HCT116 (cell line): ENCODE results near the gene EHMT1. TPM values are rescaled to one million over a fixed set of nuclear protein-coding genes. Genes with fewer than 3 reads are reported as not detected.
A peak's percentile ranks its signal among the peaks of the same experiment; 100 is the strongest.

Experiments used
- ATAC-seq: fragments of 200-7000 bp; cut with Tn5 transposase; 2 replicates; pipeline ENCODE4 v1.9.1; 2020; ENCODE audit warnings: mild to moderate bottlenecking, moderate library complexity
- BruUV-seq: library from RNA; stranded (reverse); fragments of 400-500 nt; replicated peaks from 2 replicates; lab custom pipeline; 2021; lab: Mats Ljungman, UMichigan
- CTCF ChIA-PET: fragments of 300-600 bp; sonication (Branson Sonifier 250); formaldehyde crosslinking; loops from one replicate; lab custom pipeline; 2021; ENCODE audit warnings: antibody characterized with exemption; lab: Charles Lee
- POLR2A ChIA-PET: fragments of 300-600, 350-600 bp; sonication (Branson Sonifier 250); formaldehyde crosslinking; loops from one replicate; lab custom pipeline; 2021; ENCODE audit warnings: antibody characterized with exemption; lab: Charles Lee
- RAD21 ChIA-PET, 2 experiments: fragments of 300-600 bp; sonication (Branson Sonifier 250); formaldehyde crosslinking; loops; one replicate each; lab custom pipeline; 2023; ENCODE audit warnings: low total read pairs in 2 of 2; ENCODE audit not compliant: uncharacterized antibody in 2 of 2, unreplicated experiment in 2 of 2, low non-redundant PET in 1 of 2; lab: Charles Lee
- DNase-seq: peaks from one replicate; pipeline ENCODE4 v3.0.0-alpha.2; 2010; ENCODE audit warnings: low read depth, low spot score
- H2AFZ ChIP-seq: fragments of 200-600 bp; shearing (Covaris generic), sonication (generic); 2 replicates; pipeline ENCODE4 v1.6.1; 2017; ENCODE audit warnings: low read depth, mixed run types, mixed read lengths, antibody characterized with exemption, low read length; ENCODE audit not compliant: poor library complexity, severe bottlenecking
- H3K27ac ChIP-seq: 2 replicates; pipeline ENCODE4 v1.5.1; 2012; ENCODE audit warnings: low read depth, low read length
- H3K27me3 ChIP-seq: fragments of 200-600 bp; sonication (generic); 2 replicates; pipeline ENCODE4 v1.6.1; 2016; ENCODE audit warnings: mixed run types, low read length, mixed read lengths; ENCODE audit not compliant: insufficient read depth
- H3K36me3 ChIP-seq, 2 experiments: fragments of 200-500 bp in 1 of 2; fragments of 200-600 bp in 1 of 2; sonication (Bioruptor generic) in 1 of 2; sonication (generic) in 1 of 2; 2 replicates each; pipeline versions ENCODE4 v1.5.1 to v1.6.1; 2014 to 2016; ENCODE audit warnings: low read length in 2 of 2, inconsistent platforms in 1 of 2, mixed read lengths in 1 of 2, mixed run types in 1 of 2; ENCODE audit not compliant: insufficient read depth in 2 of 2, control insufficient read depth in 1 of 2
- H3K4me1 ChIP-seq, 2 experiments: fragments of 200-600 bp in 1 of 2; sonication (generic) in 1 of 2; 2 replicates each; pipeline versions ENCODE4 v1.5.1 to v1.6.1; 2012 to 2017; ENCODE audit warnings: low read length in 2 of 2, inconsistent platforms in 1 of 2, mild to moderate bottlenecking in 1 of 2, mixed read lengths in 1 of 2, mixed run types in 1 of 2, moderate library complexity in 1 of 2; ENCODE audit not compliant: insufficient read depth in 2 of 2, control insufficient read depth in 1 of 2
- H3K4me2 ChIP-seq: fragments of 200-600 bp; sonication (generic); 2 replicates; pipeline ENCODE4 v1.6.1; 2017; ENCODE audit warnings: mixed run types, low read length, mixed read lengths
- H3K4me3 ChIP-seq, 2 experiments: fragments of 200-600 bp in 1 of 2; sonication (generic) in 1 of 2; replicated peaks in 1 of 2; 2 replicates each; pipeline ENCODE4 v1.5.1; 2011 to 2016; ENCODE audit warnings: low read length in 2 of 2, control low read depth in 1 of 2, low read depth in 1 of 2, mild to moderate bottlenecking in 1 of 2, mixed read lengths in 1 of 2, mixed run types in 1 of 2
- H3K79me2 ChIP-seq: fragments of 200-600 bp; sonication (generic); 2 replicates; pipeline ENCODE4 v1.6.1; 2017; ENCODE audit warnings: mild to moderate bottlenecking, mixed run types, low read length, moderate library complexity, mixed read lengths; ENCODE audit not compliant: insufficient read depth
- H3K9ac ChIP-seq: fragments of 200-600 bp; sonication (generic); 2 replicates; pipeline ENCODE4 v1.6.1; 2016; ENCODE audit warnings: low read length, mixed read lengths
- H3K9me2 ChIP-seq: fragments of 200-600 bp; sonication (generic), shearing (Covaris generic); 2 replicates; pipeline ENCODE4 v1.6.1; 2017; ENCODE audit warnings: mixed run types, mild to moderate bottlenecking, moderate library complexity; ENCODE audit not compliant: insufficient read depth
- H3K9me3 ChIP-seq, 2 experiments: fragments of 200-500 bp in 1 of 2; fragments of 200-600 bp in 1 of 2; sonication (Bioruptor generic) in 1 of 2; sonication (generic) in 1 of 2; 2 replicates each; pipeline ENCODE4 v1.6.1; 2014 to 2017; ENCODE audit warnings: low read length in 2 of 2, mixed read lengths in 2 of 2, inconsistent platforms in 1 of 2, low read depth in 1 of 2, mild to moderate bottlenecking in 1 of 2, mixed run types in 1 of 2, moderate library complexity in 1 of 2; ENCODE audit not compliant: control insufficient read depth in 1 of 2, insufficient read depth in 1 of 2
- H4K20me1 ChIP-seq: fragments of 200-600 bp; sonication (generic), shearing (Covaris generic); 2 replicates; pipeline ENCODE4 v1.6.1; 2017; ENCODE audit warnings: mixed run types, mild to moderate bottlenecking, moderate library complexity; ENCODE audit not compliant: insufficient read depth
- ATF3 ChIP-seq: IDR thresholded peaks from 2 replicates; pipeline ENCODE4 v1.6.1; 2012
- CEBPB ChIP-seq: IDR thresholded peaks from 2 replicates; pipeline ENCODE4 v1.6.1; 2012; ENCODE audit warnings: low read depth
- FOSL1 ChIP-seq: IDR thresholded peaks from 2 replicates; pipeline ENCODE4 v1.6.1; 2012; ENCODE audit warnings: low read depth
- POLR2A ChIP-seq: IDR thresholded peaks from 2 replicates; pipeline ENCODE4 v1.7.0; 2011; ENCODE audit warnings: borderline replicate concordance; ENCODE audit not compliant: insufficient read depth, insufficient read length; ENCODE audit errors: extremely low read depth
- SP1 ChIP-seq: IDR thresholded peaks from 2 replicates; pipeline ENCODE4 v1.6.1; 2012; ENCODE audit warnings: low read depth
- TCF7L2 ChIP-seq: IDR thresholded peaks from 2 replicates; pipeline ENCODE4 v1.7.0; 2011; ENCODE audit warnings: borderline replicate concordance, inconsistent platforms; ENCODE audit not compliant: insufficient read depth, insufficient read length; ENCODE audit errors: extremely low read depth
- intact Hi-C: fragments of 100-400 bp; cut with micrococcal nuclease; formaldehyde crosslinking; loops from 2 replicates; pipeline ENCODE4 v1.10.0; 2022
- total RNA-seq: library from RNA; stranded (reverse); gene quantifications from one replicate; pipeline ENCODE4 v1.2.1, GENCODE V29; 2021; ENCODE audit not compliant: unreplicated experiment
- TF ChIP-seq, protein P1 (sequence below), 3 experiments: fragments of 200-600 bp in 1 of 3; sonication (generic) in 1 of 3; IDR thresholded peaks in 2 of 3; conservative IDR thresholded peaks in 1 of 3; 2 replicates each; pipeline ENCODE4 v1.5.1; 2012 to 2017; ENCODE audit warnings: low read depth in 2 of 3, low read length in 2 of 3, antibody characterized with exemption in 1 of 3, borderline replicate concordance in 1 of 3, control low read depth in 1 of 3, mild to moderate bottlenecking in 1 of 3, mixed read lengths in 1 of 3, mixed run types in 1 of 3, moderate library complexity in 1 of 3; ENCODE audit not compliant: insufficient read depth in 1 of 3
- TF ChIP-seq, protein P2 (sequence below): IDR thresholded peaks from 2 replicates; pipeline ENCODE4 v1.6.1; 2012

The EHMT1 gene
- total RNA-seq, 1 experiment from 2014 or later = 86.1 TPM

- peaks cover 59% of the 10 kb centered on the region for H3K79me2 ChIP-seq
These were observed 29.9 kb upstream of the EHMT1 start for GRCh38 chr9:137588891-137589290.

More at GRCh38 chr9:137588891-137589290, 29.9 kb upstream of the EHMT1 start:
- no peak overlapping the region for H2AFZ ChIP-seq
- RAD21 ChIA-PET = no interaction called here
- H3K4me2 ChIP-seq = peak overlapping the region; percentile 83
- H3K9ac ChIP-seq = peak overlapping the region; percentile 94
- TSS peak; percentile 52 for BruUV-seq
- TF ChIP-seq CEBPB (no peak), SP1 (no peak), POLR2A (no peak), ATF3 (no peak), TCF7L2 (no peak), FOSL1 (no peak)
- TF ChIP-seq, protein P1, sequence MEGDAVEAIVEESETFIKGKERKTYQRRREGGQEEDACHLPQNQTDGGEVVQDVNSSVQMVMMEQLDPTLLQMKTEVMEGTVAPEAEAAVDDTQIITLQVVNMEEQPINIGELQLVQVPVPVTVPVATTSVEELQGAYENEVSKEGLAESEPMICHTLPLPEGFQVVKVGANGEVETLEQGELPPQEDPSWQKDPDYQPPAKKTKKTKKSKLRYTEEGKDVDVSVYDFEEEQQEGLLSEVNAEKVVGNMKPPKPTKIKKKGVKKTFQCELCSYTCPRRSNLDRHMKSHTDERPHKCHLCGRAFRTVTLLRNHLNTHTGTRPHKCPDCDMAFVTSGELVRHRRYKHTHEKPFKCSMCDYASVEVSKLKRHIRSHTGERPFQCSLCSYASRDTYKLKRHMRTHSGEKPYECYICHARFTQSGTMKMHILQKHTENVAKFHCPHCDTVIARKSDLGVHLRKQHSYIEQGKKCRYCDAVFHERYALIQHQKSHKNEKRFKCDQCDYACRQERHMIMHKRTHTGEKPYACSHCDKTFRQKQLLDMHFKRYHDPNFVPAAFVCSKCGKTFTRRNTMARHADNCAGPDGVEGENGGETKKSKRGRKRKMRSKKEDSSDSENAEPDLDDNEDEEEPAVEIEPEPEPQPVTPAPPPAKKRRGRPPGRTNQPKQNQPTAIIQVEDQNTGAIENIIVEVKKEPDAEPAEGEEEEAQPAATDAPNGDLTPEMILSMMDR (IDR thresholded peaks at IDR 0.05 in 2 of 3, conservative IDR thresholded peaks at IDR 0.05 in 1 of 3; ENCODE audit: borderline replicate concordance in 1 of 3, insufficient read depth in 1 of 3, low read depth in 2 of 3, low read length in 2 of 3) = no peak
- TF ChIP-seq, protein P2, sequence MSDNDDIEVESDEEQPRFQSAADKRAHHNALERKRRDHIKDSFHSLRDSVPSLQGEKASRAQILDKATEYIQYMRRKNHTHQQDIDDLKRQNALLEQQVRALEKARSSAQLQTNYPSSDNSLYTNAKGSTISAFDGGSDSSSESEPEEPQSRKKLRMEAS = no peak
- no peaks in the 10 kb centered on the region for H3K27me3 ChIP-seq
- peaks cover 11 to 20% of the 10 kb centered on the region in 2 experiments; a peak in 2 of 4 replicates for H3K4me1 ChIP-seq
- peak overlapping the region; percentile 75; the same call in 1 of the 2 replicates for H3K27ac ChIP-seq
- H3K9me3 ChIP-seq = no peaks in the 10 kb centered on the region
- intact Hi-C loops = no loop called here
- CTCF ChIA-PET = no interaction called here
- ATAC-seq (no peak), DNase-seq (no peak)
- H3K4me3 ChIP-seq = peak overlapping the region; percentile 80 to 91
- POLR2A ChIA-PET = no interaction called here
- no peaks in the 10 kb centered on the region for H3K9me2 ChIP-seq
- H4K20me1 ChIP-seq = no peaks in the 10 kb centered on the region
- H3K36me3 ChIP-seq = peaks cover 27 to 45% of the 10 kb centered on the region in 2 experiments; a peak in 3 of 4 replicates
